WTC11 (cell line): ENCODE results near the gene C6. TPM values are rescaled to one million over a fixed set of nuclear protein-coding genes. Genes with fewer than 3 reads are reported as not detected.

ENCODE experiments used
- ATAC-seq: fragments of 200-7000 bp; cut with Tn5 transposase; 2 replicates; pipeline ENCODE4 v1.10.0; 2021; ENCODE audit warnings: mild to moderate bottlenecking, moderate library complexity
- CTCF ChIA-PET: fragments of 300-600 bp; sonication (Branson Sonifier 250); formaldehyde crosslinking; loops from one replicate; lab custom pipeline; 2021; ENCODE audit warnings: antibody characterized with exemption; lab: Charles Lee
- POLR2A ChIA-PET: fragments of 350-600 bp; sonication (Branson Sonifier 250); formaldehyde crosslinking; loops from one replicate; lab custom pipeline; 2021; ENCODE audit warnings: antibody characterized with exemption; lab: Charles Lee
- DNase-seq: peaks from one replicate; pipeline ENCODE4 v3.0.0; 2021; ENCODE audit warnings: low spot score
- H3K27ac Mint-ChIP-seq: 2 replicates; pipeline ENCODE4 v1.8.0; 2021; ENCODE audit warnings: mixed read lengths
- H3K27me3 Mint-ChIP-seq: 2 replicates; pipeline ENCODE4 v1.8.0; 2021; ENCODE audit warnings: low read depth, mild to moderate bottlenecking, moderate library complexity, mixed read lengths
- H3K36me3 Mint-ChIP-seq: 2 replicates; pipeline ENCODE4 v1.8.0; 2021; ENCODE audit warnings: mixed read lengths
- H3K4me1 Mint-ChIP-seq: 2 replicates; pipeline ENCODE4 v1.8.0; 2022; ENCODE audit warnings: mixed read lengths
- H3K4me3 Mint-ChIP-seq: 2 replicates; pipeline ENCODE4 v1.8.0; 2021; ENCODE audit warnings: mild to moderate bottlenecking, moderate library complexity, mixed read lengths
- H3K9me3 Mint-ChIP-seq: 2 replicates; pipeline ENCODE4 v1.8.0; 2021; ENCODE audit warnings: mixed read lengths
- ATF1 ChIP-seq: sonication (generic); formaldehyde crosslinking; IDR thresholded peaks from 2 replicates; pipeline ENCODE4 v1.8.1; 2023; ENCODE audit warnings: mild to moderate bottlenecking, moderate library complexity, missing genetic modification reagents
- ATF3 ChIP-seq: sonication (generic); formaldehyde crosslinking; conservative IDR thresholded peaks from 2 replicates; pipeline ENCODE4 v1.8.1; 2022; ENCODE audit warnings: mild to moderate bottlenecking, missing genetic modification reagents
- ATF6 ChIP-seq: sonication (generic); formaldehyde crosslinking; IDR thresholded peaks from 2 replicates; pipeline ENCODE4 v1.8.1; 2023; ENCODE audit warnings: mild to moderate bottlenecking, missing genetic modification reagents
- CTCF ChIP-seq: fragments of 200-600 bp; IDR thresholded peaks from 2 replicates; pipeline ENCODE4 v1.8.0; 2022; ENCODE audit warnings: antibody characterized with exemption
- E2F4 ChIP-seq: sonication (generic); formaldehyde crosslinking; IDR thresholded peaks from 2 replicates; pipeline ENCODE4 v1.8.1; 2022; ENCODE audit warnings: low read depth, mild to moderate bottlenecking, moderate library complexity, missing genetic modification reagents, borderline replicate concordance
- EMX1 ChIP-seq: fragments of 250-450 bp; sonication (Bioruptor Pico); IDR thresholded peaks from 2 replicates; pipeline ENCODE4 v1.8.0; 2021; ENCODE audit warnings: mild to moderate bottlenecking
- ETV6 ChIP-seq: sonication (generic); formaldehyde crosslinking; IDR thresholded peaks from 2 replicates; pipeline ENCODE4 v1.8.1; 2022; ENCODE audit warnings: mild to moderate bottlenecking, missing genetic modification reagents
- FOXJ3 ChIP-seq: sonication (generic); formaldehyde crosslinking; IDR thresholded peaks from 2 replicates; pipeline ENCODE4 v1.9.0; 2021; ENCODE audit warnings: missing genetic modification reagents, mild to moderate bottlenecking, borderline replicate concordance
- FOXK1 ChIP-seq: sonication (generic); formaldehyde crosslinking; IDR thresholded peaks from 2 replicates; pipeline ENCODE4 v1.8.0; 2022; ENCODE audit warnings: mild to moderate bottlenecking, moderate library complexity, missing genetic modification reagents
- FOXP4 ChIP-seq: sonication (generic); formaldehyde crosslinking; IDR thresholded peaks from 2 replicates; pipeline ENCODE4 v1.8.0; 2022; ENCODE audit warnings: mild to moderate bottlenecking, missing genetic modification reagents
- MAX ChIP-seq: sonication (generic); formaldehyde crosslinking; IDR thresholded peaks from 2 replicates; pipeline ENCODE4 v1.8.0; 2022; ENCODE audit warnings: mild to moderate bottlenecking, missing genetic modification reagents
- MLX ChIP-seq: sonication (generic); formaldehyde crosslinking; IDR thresholded peaks from 2 replicates; pipeline ENCODE4 v1.8.1; 2023; ENCODE audit warnings: mild to moderate bottlenecking, missing genetic modification reagents, moderate library complexity
- PREB ChIP-seq: sonication (generic); formaldehyde crosslinking; IDR thresholded peaks from 2 replicates; pipeline ENCODE4 v1.8.1; 2022; ENCODE audit warnings: mild to moderate bottlenecking, missing genetic modification reagents, moderate library complexity, borderline replicate concordance
- PRRX2 ChIP-seq: fragments of 250-450 bp; sonication (Bioruptor Pico); IDR thresholded peaks from 2 replicates; pipeline ENCODE4 v1.8.0; 2021; ENCODE audit warnings: mild to moderate bottlenecking
- TEAD1 ChIP-seq: sonication (generic); formaldehyde crosslinking; IDR thresholded peaks from 2 replicates; pipeline ENCODE4 v1.8.0; 2022; ENCODE audit warnings: mild to moderate bottlenecking, missing genetic modification reagents
- TP53 ChIP-seq: sonication (generic); formaldehyde crosslinking; IDR thresholded peaks from 2 replicates; pipeline ENCODE4 v1.8.1; 2023; ENCODE audit warnings: mild to moderate bottlenecking, missing genetic modification reagents
- USF2 ChIP-seq: sonication (generic); formaldehyde crosslinking; IDR thresholded peaks from 2 replicates; pipeline ENCODE4 v1.8.1; 2023; ENCODE audit warnings: mild to moderate bottlenecking, missing genetic modification reagents, moderate library complexity
- ZNF263 ChIP-seq: sonication (generic); formaldehyde crosslinking; IDR thresholded peaks from 2 replicates; pipeline ENCODE4 v1.8.1; 2022; ENCODE audit warnings: low read depth, mild to moderate bottlenecking, moderate library complexity, missing genetic modification reagents
- ZNF425 ChIP-seq: fragments of 250-450 bp; sonication (Bioruptor Pico); conservative IDR thresholded peaks from 2 replicates; pipeline ENCODE4 v1.9.0; 2021; ENCODE audit warnings: mild to moderate bottlenecking
- total RNA-seq: library from RNA; stranded (reverse); gene quantifications from 3 replicates; pipeline ENCODE4 v1.2.3, GENCODE V29; 2021

The C6 gene
- total RNA-seq, 1 experiment from 2014 or later: 0.13 TPM

- TF ChIP-seq E2F4 (CRISPR knock-in tag) (no peak), ZNF425 (no peak), ZNF263 (CRISPR knock-in tag) (no peak), EMX1 (CRISPR knock-in tag) (no peak), ATF1 (CRISPR knock-in tag) (no peak), MLX (CRISPR knock-in tag) (no peak), FOXJ3 (CRISPR knock-in tag) (no peak), ATF6 (no peak), CTCF (no peak), FOXP4 (no peak)
- DNase-seq: no peak
- Mint-ChIP-seq H3K9me3 (no peaks in the 10 kb centered on the region), H3K27me3 (no peaks in the 10 kb centered on the region), H3K4me3 (no peak overlapping the region), H3K36me3 (no peaks in the 10 kb centered on the region), H3K4me1 (no peaks in the 10 kb centered on the region), H3K27ac (no peak overlapping the region)
- no peak for ATAC-seq
- ChIA-PET POLR2A (no interaction called here), CTCF (no interaction called here)
These were observed 55.9 kb downstream of the C6 start for GRCh38 chr5:41157272-41157894.

- no peak for DNase-seq
- Mint-ChIP-seq H3K4me1 (no peaks in the 10 kb centered on the region), H3K27ac (no peak overlapping the region), H3K36me3 (no peaks in the 10 kb centered on the region), H3K27me3 (no peaks in the 10 kb centered on the region), H3K4me3 (no peak overlapping the region), H3K9me3 (no peaks in the 10 kb centered on the region)
- TF ChIP-seq TP53 (CRISPR knock-in tag): no peak
- CTCF ChIA-PET: no interaction called here
- POLR2A ChIA-PET: no interaction called here
- no peak for ATAC-seq
These were observed 56.6 kb downstream of the C6 start for GRCh38 chr5:41156739-41157138.

GRCh38 chr5:41154491-41154890, 58.8 kb downstream of the C6 start:
- CTCF ChIA-PET: no interaction called here
- H3K4me3 Mint-ChIP-seq: no peak overlapping the region
- no peaks in the 10 kb centered on the region for H3K9me3 Mint-ChIP-seq
- ATAC-seq (no peak), DNase-seq (no peak)
- POLR2A ChIA-PET: no interaction called here
- H3K36me3 Mint-ChIP-seq: no peaks in the 10 kb centered on the region
- H3K27me3 Mint-ChIP-seq: no peaks in the 10 kb centered on the region
- no peak overlapping the region for H3K27ac Mint-ChIP-seq
- no peaks in the 10 kb centered on the region for H3K4me1 Mint-ChIP-seq
- TF ChIP-seq ATF3 (CRISPR knock-in tag) (no peak), FOXK1 (CRISPR knock-in tag) (no peak), TEAD1 (no peak), ETV6 (CRISPR knock-in tag) (no peak), USF2 (CRISPR knock-in tag) (no peak), PREB (CRISPR knock-in tag) (no peak), PRRX2 (CRISPR knock-in tag) (no peak), MAX (no peak), ZNF263 (CRISPR knock-in tag) (no peak)
